ENCODE results near the gene EGFL7.
A peak's percentile ranks its signal among the peaks of the same experiment; 100 is the strongest.

Gene EGFL7

GRCh38 chr9:136695955-136696354, 33.2 kb downstream of the EGFL7 start:
- no peak overlapping the region for H3K4me3 ChIP-seq (ENCODE audit: low read length in 2 of 2)
- no peak overlapping the region for H3K4me2 ChIP-seq (ENCODE audit: insufficient read depth, low read length, poor library complexity, severe bottlenecking)
- peak overlapping the region; percentile 70 for H3K18ac ChIP-seq (ENCODE audit: low read length)
- no peak overlapping the region for H2BK120ac ChIP-seq (ENCODE audit: low read depth, low read length)
- peak overlapping the region; percentile 23 for H3K4ac ChIP-seq (ENCODE audit: low read length)
- no CpG with 5 or more reads among the region's 23 CpGs for WGBS, 2 donors (ENCODE audit: extremely low coverage in 2 of 2, insufficient read length in 2 of 2, insufficient replicate concordance in 1 of 2)
- peak overlapping the region; percentile 63 for H3K14ac ChIP-seq (ENCODE audit: low read length)
- H3K27me3 ChIP-seq (ENCODE audit: control insufficient read depth in 3 of 3, insufficient read depth in 3 of 3, low read depth in 1 of 3, low read length in 3 of 3) = peaks cover 0 to 35% (median 2%) of the 10 kb centered on the region in 3 experiments
- no peak overlapping the region for H3K9ac ChIP-seq (ENCODE audit: low read depth, low read length, poor library complexity)
- H3K79me1 ChIP-seq (ENCODE audit: low read depth, low read length) = peaks cover 5% of the 10 kb centered on the region
- H3K27ac ChIP-seq (replicated peaks; ENCODE audit: low read length) = no peak overlapping the region
- H3K36me3 ChIP-seq (replicated peaks in 1 of 2; ENCODE audit: control insufficient read depth in 2 of 2, insufficient read depth in 2 of 2, low read length in 2 of 2) = no peaks in the 10 kb centered on the region
- no peak for DNase-seq (ENCODE audit: low spot score)
- H4K8ac ChIP-seq (ENCODE audit: low read depth, low read length) = no peak overlapping the region
- H2AFZ ChIP-seq (ENCODE audit: low read length) = no peak overlapping the region
- peaks cover 16 to 22% of the 10 kb centered on the region in 2 donors for H3K4me1 ChIP-seq (ENCODE audit: control insufficient read depth in 2 of 2, insufficient read depth in 1 of 2, low read depth in 1 of 2, low read length in 2 of 2)
- no peaks in the 10 kb centered on the region for H3K9me3 ChIP-seq (replicated peaks in 1 of 2; ENCODE audit: control insufficient read depth in 2 of 2, insufficient read depth in 1 of 2, low read depth in 1 of 2, low read length in 2 of 2)
- peak overlapping the region; percentile 73 for H3K23ac ChIP-seq (ENCODE audit: low read depth, low read length, poor library complexity)
- peak overlapping the region; percentile 82 for H2BK5ac ChIP-seq (ENCODE audit: low read length)
- H2AK5ac ChIP-seq (ENCODE audit: low read depth, low read length) = peak overlapping the region; percentile 81
- peak overlapping the region; percentile 46 for H2BK12ac ChIP-seq (ENCODE audit: low read length)
- peak overlapping the region; percentile 81 for H2BK15ac ChIP-seq (ENCODE audit: low read length)
- H4K91ac ChIP-seq (ENCODE audit: low read depth, low read length, poor library complexity) = no peak overlapping the region

GRCh38 chr9:136696502-136696901, 33.8 kb downstream of the EGFL7 start:
- H2AFZ ChIP-seq (ENCODE audit: low read length) = no peak overlapping the region
- H3K79me1 ChIP-seq (ENCODE audit: low read depth, low read length) = peaks cover 5% of the 10 kb centered on the region
- H3K4me2 ChIP-seq (ENCODE audit: insufficient read depth, low read length, poor library complexity, severe bottlenecking) = no peak overlapping the region

DNA sequence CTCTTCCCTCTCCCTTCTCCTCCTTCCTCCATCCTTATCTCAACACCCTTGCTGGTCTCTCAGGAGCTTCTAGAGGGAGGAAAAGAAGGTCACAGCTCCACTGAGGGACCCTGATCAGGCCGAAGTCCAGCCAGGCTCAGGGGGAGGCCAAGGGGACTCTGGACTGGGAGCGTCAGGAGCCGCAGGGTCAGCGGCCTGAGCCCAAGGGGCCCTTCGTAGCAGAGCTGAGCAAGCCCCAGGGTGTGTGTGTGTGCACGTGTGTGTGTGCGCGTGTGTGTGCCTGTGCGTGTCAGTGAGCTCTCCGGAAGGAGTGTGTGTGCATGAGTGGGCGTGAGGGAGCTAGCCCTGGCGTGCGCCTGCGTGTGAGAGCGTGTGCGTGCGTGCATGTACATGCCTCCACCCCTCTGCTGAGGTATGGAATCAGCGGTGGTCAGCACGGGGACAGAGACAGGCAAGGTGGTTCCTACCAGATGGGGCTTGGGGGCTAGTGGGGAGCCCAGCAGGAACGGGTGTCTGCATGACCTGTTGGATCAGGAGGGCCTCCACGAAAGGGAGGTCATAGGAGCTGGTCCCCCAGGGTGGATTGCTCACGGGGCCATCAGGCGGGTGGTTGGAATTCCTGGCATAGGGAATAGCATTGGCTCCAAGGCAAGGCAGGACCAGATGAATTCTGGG, 34.6 kb downstream of the EGFL7 start:
- no peak overlapping the region for H4K91ac ChIP-seq (ENCODE audit: low read depth, low read length, poor library complexity)
- H2BK120ac ChIP-seq (ENCODE audit: low read depth, low read length) = no peak overlapping the region
- no peaks in the 10 kb centered on the region for H3K9me3 ChIP-seq (replicated peaks in 1 of 2; ENCODE audit: control insufficient read depth in 2 of 2, insufficient read depth in 1 of 2, low read depth in 1 of 2, low read length in 2 of 2)
- no peak overlapping the region for H3K4me2 ChIP-seq (ENCODE audit: insufficient read depth, low read length, poor library complexity, severe bottlenecking)
- H3K4ac ChIP-seq (ENCODE audit: low read length) = no peak overlapping the region
- H3K9ac ChIP-seq (ENCODE audit: low read depth, low read length, poor library complexity) = peak overlapping the region; percentile 75
- no peaks in the 10 kb centered on the region for H3K36me3 ChIP-seq (replicated peaks in 1 of 2; ENCODE audit: control insufficient read depth in 2 of 2, insufficient read depth in 2 of 2, low read length in 2 of 2)
- H3K27me3 ChIP-seq (ENCODE audit: control insufficient read depth in 3 of 3, insufficient read depth in 3 of 3, low read depth in 1 of 3, low read length in 3 of 3) = peaks cover 0 to 29% (median 9%) of the 10 kb centered on the region in 3 experiments
- no peak overlapping the region for H3K27ac ChIP-seq (replicated peaks; ENCODE audit: low read length)
- H3K79me1 ChIP-seq (ENCODE audit: low read depth, low read length) = peaks cover 2% of the 10 kb centered on the region
- no peak overlapping the region for H2BK5ac ChIP-seq (ENCODE audit: low read length)
- H3K23ac ChIP-seq (ENCODE audit: low read depth, low read length, poor library complexity) = peak overlapping the region; percentile 56
- peak overlapping the region; percentile 76 for H2BK12ac ChIP-seq (ENCODE audit: low read length)
- no peak overlapping the region for H4K8ac ChIP-seq (ENCODE audit: low read depth, low read length)
- no peak for DNase-seq (ENCODE audit: low spot score)
- H3K4me1 ChIP-seq (ENCODE audit: control insufficient read depth in 2 of 2, insufficient read depth in 1 of 2, low read depth in 1 of 2, low read length in 2 of 2) = peaks cover 9 to 18% of the 10 kb centered on the region in 2 donors
- no peak overlapping the region for H3K14ac ChIP-seq (ENCODE audit: low read length)
- H2AK5ac ChIP-seq (ENCODE audit: low read depth, low read length) = peak overlapping the region; percentile 77
- H2AFZ ChIP-seq (ENCODE audit: low read length) = no peak overlapping the region
- no CpG with 5 or more reads among the region's 23 CpGs for WGBS, 2 donors (ENCODE audit: extremely low coverage in 2 of 2, insufficient read length in 2 of 2, insufficient replicate concordance in 1 of 2)
- H3K18ac ChIP-seq (ENCODE audit: low read length) = peak overlapping the region; percentile 81
- H3K4me3 ChIP-seq (ENCODE audit: low read length in 2 of 2) = peak overlapping the region in 1 of 2 donors; percentile 23
- H2BK15ac ChIP-seq (ENCODE audit: low read length) = peak overlapping the region; percentile 23

More at GRCh38 chr9:136696502-136696901, 33.8 kb downstream of the EGFL7 start:
- H2BK120ac ChIP-seq (ENCODE audit: low read depth, low read length) = no peak overlapping the region
- H2BK15ac ChIP-seq (ENCODE audit: low read length) = peak overlapping the region; percentile 81
- peak overlapping the region; percentile 94 for H3K14ac ChIP-seq (ENCODE audit: low read length)
- H3K27me3 ChIP-seq (ENCODE audit: control insufficient read depth in 3 of 3, insufficient read depth in 3 of 3, low read depth in 1 of 3, low read length in 3 of 3) = peaks cover 0 to 34% (median 6%) of the 10 kb centered on the region in 3 experiments
- H2BK5ac ChIP-seq (ENCODE audit: low read length) = peak overlapping the region; percentile 82
- no peak overlapping the region for H3K23ac ChIP-seq (ENCODE audit: low read depth, low read length, poor library complexity)
- DNase-seq (ENCODE audit: low spot score) = no peak
- H3K4me1 ChIP-seq (ENCODE audit: control insufficient read depth in 2 of 2, insufficient read depth in 1 of 2, low read depth in 1 of 2, low read length in 2 of 2) = peaks cover 13 to 22% of the 10 kb centered on the region in 2 donors
- H4K8ac ChIP-seq (ENCODE audit: low read depth, low read length) = no peak overlapping the region
- peak overlapping the region; percentile 46 for H2BK12ac ChIP-seq (ENCODE audit: low read length)
- peak overlapping the region; percentile 81 for H2AK5ac ChIP-seq (ENCODE audit: low read depth, low read length)
- peak overlapping the region; percentile 70 for H3K18ac ChIP-seq (ENCODE audit: low read length)
- H3K27ac ChIP-seq (replicated peaks; ENCODE audit: low read length) = no peak overlapping the region
- H3K4me3 ChIP-seq (ENCODE audit: low read length in 2 of 2) = no peak overlapping the region
- WGBS, 2 donors (ENCODE audit: extremely low coverage in 2 of 2, insufficient read length in 2 of 2, insufficient replicate concordance in 1 of 2) = no CpG with 5 or more reads among the region's 9 CpGs
- H3K4ac ChIP-seq (ENCODE audit: low read length) = no peak overlapping the region
- peak overlapping the region; percentile 4 for H3K9ac ChIP-seq (ENCODE audit: low read depth, low read length, poor library complexity)
- H3K9me3 ChIP-seq (replicated peaks in 1 of 2; ENCODE audit: control insufficient read depth in 2 of 2, insufficient read depth in 1 of 2, low read depth in 1 of 2, low read length in 2 of 2) = no peaks in the 10 kb centered on the region
- no peak overlapping the region for H4K91ac ChIP-seq (ENCODE audit: low read depth, low read length, poor library complexity)
- H3K36me3 ChIP-seq (replicated peaks in 1 of 2; ENCODE audit: control insufficient read depth in 2 of 2, insufficient read depth in 2 of 2, low read length in 2 of 2) = no peaks in the 10 kb centered on the region

DNA sequence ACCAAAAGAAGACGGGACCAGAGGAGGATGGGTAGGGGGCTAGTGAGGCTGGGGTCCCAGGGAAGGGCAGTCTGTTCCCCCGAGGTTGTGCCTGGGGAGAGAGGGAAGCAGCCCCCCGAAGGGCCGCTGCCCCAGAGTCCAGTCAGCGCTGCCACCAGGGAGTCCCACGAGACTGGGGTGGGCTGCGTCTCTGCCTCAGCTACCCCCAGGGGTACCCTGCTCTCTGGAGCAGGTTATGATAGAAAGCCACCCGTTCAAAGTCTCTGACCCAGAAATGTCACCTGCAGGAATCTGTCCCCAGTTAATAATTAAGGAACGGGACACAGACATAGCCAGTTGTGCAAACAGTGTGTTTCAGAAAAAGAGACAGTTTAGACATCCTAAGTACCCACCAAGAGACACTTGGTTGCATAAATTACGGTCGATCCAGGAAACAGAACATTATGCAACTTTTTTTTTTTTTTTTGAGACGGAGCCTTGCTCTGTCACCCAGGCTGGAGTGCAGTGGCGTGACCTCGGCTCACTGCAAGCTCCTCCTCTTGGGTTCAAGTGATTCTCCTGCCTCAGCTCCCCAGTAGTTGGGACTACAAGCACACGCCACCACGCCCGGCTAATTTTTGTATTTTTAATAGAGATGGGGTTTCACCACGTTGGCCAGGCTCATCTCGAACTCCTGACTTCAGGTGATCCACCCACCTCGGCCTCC, 35.3 kb downstream of the EGFL7 start:
- Histone ChIP-seq H3K4ac (ENCODE audit: low read length) (no peak overlapping the region), H3K4me2 (ENCODE audit: insufficient read depth, low read length, poor library complexity, severe bottlenecking) (no peak overlapping the region), H2AK5ac (ENCODE audit: low read depth, low read length) (no peak overlapping the region), H3K27me3 (ENCODE audit: control insufficient read depth in 3 of 3, insufficient read depth in 3 of 3, low read depth in 1 of 3, low read length in 3 of 3) (peaks cover 0 to 23% (median 9%) of the 10 kb centered on the region in 3 experiments), H2BK5ac (ENCODE audit: low read length) (no peak overlapping the region), H2AFZ (ENCODE audit: low read length) (no peak overlapping the region), H3K79me1 (ENCODE audit: low read depth, low read length) (peaks cover 2% of the 10 kb centered on the region), H4K91ac (ENCODE audit: low read depth, low read length, poor library complexity) (no peak overlapping the region), H3K4me1 (ENCODE audit: control insufficient read depth in 2 of 2, insufficient read depth in 1 of 2, low read depth in 1 of 2, low read length in 2 of 2) (peaks cover 9 to 18% of the 10 kb centered on the region in 2 donors), H3K9ac (ENCODE audit: low read depth, low read length, poor library complexity) (no peak overlapping the region), H3K18ac (ENCODE audit: low read length) (no peak overlapping the region), H3K27ac (replicated peaks; ENCODE audit: low read length) (no peak overlapping the region), H2BK12ac (ENCODE audit: low read length) (no peak overlapping the region), H4K8ac (ENCODE audit: low read depth, low read length) (no peak overlapping the region), H3K23ac (ENCODE audit: low read depth, low read length, poor library complexity) (no peak overlapping the region), H2BK15ac (ENCODE audit: low read length) (no peak overlapping the region), H3K9me3 (replicated peaks in 1 of 2; ENCODE audit: control insufficient read depth in 2 of 2, insufficient read depth in 1 of 2, low read depth in 1 of 2, low read length in 2 of 2) (no peaks in the 10 kb centered on the region), H3K14ac (ENCODE audit: low read length) (no peak overlapping the region), H3K36me3 (replicated peaks in 1 of 2; ENCODE audit: control insufficient read depth in 2 of 2, insufficient read depth in 2 of 2, low read length in 2 of 2) (no peaks in the 10 kb centered on the region), H2BK120ac (ENCODE audit: low read depth, low read length) (no peak overlapping the region), H3K4me3 (ENCODE audit: low read length in 2 of 2) (no peak overlapping the region)
- no CpG with 5 or more reads among the region's 20 CpGs for WGBS, 2 donors (ENCODE audit: extremely low coverage in 2 of 2, insufficient read length in 2 of 2, insufficient replicate concordance in 1 of 2)
- no peak for DNase-seq (ENCODE audit: low spot score)

Measured in neuronal stem cell (in vitro differentiated cells).